Natural killer cell (primary cell): ENCODE measurements around the gene EPB41L4B. TPM values are rescaled to one million over a fixed set of nuclear protein-coding genes. Genes with fewer than 3 reads are reported as not detected.

Source experiments
- ATAC-seq, 3 donors: fragments of 150-1000 bp in 2 of 3; fragments of 200-7000 bp in 1 of 3; cut with Tn5 transposase; 1 replicate in 1 of 3; 2 replicates in 2 of 3; pipeline ENCODE4 v1.10.0; 2021; ENCODE audit warnings: mild to moderate bottlenecking in 2 of 3, moderate library complexity in 2 of 3
- DNase-seq, 2 donors: peaks; one replicate each; pipeline versions ENCODE4 v3.0.0 to v3.0.0-alpha.2; 2013 to 2021; ENCODE audit warnings: mixed read lengths in 1 of 2
- H3K27ac ChIP-seq: one replicate; pipeline ENCODE4 v1.5.1; 2013; ENCODE audit warnings: mild to moderate bottlenecking, low read length
- H3K27me3 ChIP-seq: one replicate; pipeline ENCODE4 v1.6.1; 2013; ENCODE audit warnings: low read length; ENCODE audit not compliant: control insufficient read depth, insufficient read depth
- H3K36me3 ChIP-seq: one replicate; pipeline ENCODE4 v1.6.1; 2013; ENCODE audit warnings: low read length; ENCODE audit not compliant: control insufficient read depth, insufficient read depth
- H3K4me1 ChIP-seq: one replicate; pipeline ENCODE4 v1.6.1; 2013; ENCODE audit warnings: low read length; ENCODE audit not compliant: control insufficient read depth, insufficient read depth
- H3K4me3 ChIP-seq: one replicate; pipeline ENCODE4 v1.5.1; 2013; ENCODE audit warnings: low read length
- H3K9me3 ChIP-seq: one replicate; pipeline ENCODE4 v1.6.1; 2013; ENCODE audit warnings: low read length; ENCODE audit not compliant: control insufficient read depth, insufficient read depth
- H3K27ac Mint-ChIP-seq, 2 donors: one replicate each; pipeline ENCODE4 v1.8.0; 2022; ENCODE audit warnings: mild to moderate bottlenecking in 2 of 2, mixed read lengths in 2 of 2, moderate library complexity in 1 of 2
- H3K27me3 Mint-ChIP-seq, 2 donors: one replicate each; pipeline ENCODE4 v1.8.0; 2022; ENCODE audit warnings: low read depth in 2 of 2, mixed read lengths in 2 of 2
- H3K36me3 Mint-ChIP-seq: one replicate; pipeline ENCODE4 v1.8.0; 2022; ENCODE audit warnings: mixed read lengths
- H3K4me1 Mint-ChIP-seq, 2 donors: one replicate each; pipeline ENCODE4 v1.8.0; 2022; ENCODE audit warnings: mixed read lengths in 2 of 2
- H3K4me3 Mint-ChIP-seq: one replicate; pipeline ENCODE4 v1.8.0; 2022; ENCODE audit warnings: mild to moderate bottlenecking, moderate library complexity, mixed read lengths
- H3K9me3 Mint-ChIP-seq, 2 donors: one replicate each; pipeline ENCODE4 v1.8.0; 2022; ENCODE audit warnings: mixed read lengths in 2 of 2
- WGBS: methylation state at CpG from one replicate; pipeline ENCODE4 v1.1.7; 2013; ENCODE audit warnings: missing lambda C conversion rate; ENCODE audit not compliant: insufficient coverage; 5-methylcytosine and 5-hydroxymethylcytosine counted together
- intact Hi-C: fragments of 100-400 bp; cut with micrococcal nuclease; formaldehyde crosslinking; loops from one replicate; pipeline ENCODE4 v1.14.2; 2022
- total RNA-seq, 4 donors: library from RNA; stranded (reverse); fragments of 120-200 nt in 1 of 4; gene quantifications; one replicate each; pipeline versions ENCODE4 v1.2.3 to v1.2.4, GENCODE V29; 2013 to 2022
- TF ChIP-seq, protein P1 (sequence below): fragments of 200-600 bp; IDR thresholded peaks from one replicate; pipeline ENCODE4 v1.8.0; 2022; ENCODE audit warnings: antibody characterized with exemption

The EPB41L4B gene
- total RNA-seq, 3 donors from 2014 or later (not counting 1 experiment from before 2014, with no cell fraction given), result not detected

DNA sequence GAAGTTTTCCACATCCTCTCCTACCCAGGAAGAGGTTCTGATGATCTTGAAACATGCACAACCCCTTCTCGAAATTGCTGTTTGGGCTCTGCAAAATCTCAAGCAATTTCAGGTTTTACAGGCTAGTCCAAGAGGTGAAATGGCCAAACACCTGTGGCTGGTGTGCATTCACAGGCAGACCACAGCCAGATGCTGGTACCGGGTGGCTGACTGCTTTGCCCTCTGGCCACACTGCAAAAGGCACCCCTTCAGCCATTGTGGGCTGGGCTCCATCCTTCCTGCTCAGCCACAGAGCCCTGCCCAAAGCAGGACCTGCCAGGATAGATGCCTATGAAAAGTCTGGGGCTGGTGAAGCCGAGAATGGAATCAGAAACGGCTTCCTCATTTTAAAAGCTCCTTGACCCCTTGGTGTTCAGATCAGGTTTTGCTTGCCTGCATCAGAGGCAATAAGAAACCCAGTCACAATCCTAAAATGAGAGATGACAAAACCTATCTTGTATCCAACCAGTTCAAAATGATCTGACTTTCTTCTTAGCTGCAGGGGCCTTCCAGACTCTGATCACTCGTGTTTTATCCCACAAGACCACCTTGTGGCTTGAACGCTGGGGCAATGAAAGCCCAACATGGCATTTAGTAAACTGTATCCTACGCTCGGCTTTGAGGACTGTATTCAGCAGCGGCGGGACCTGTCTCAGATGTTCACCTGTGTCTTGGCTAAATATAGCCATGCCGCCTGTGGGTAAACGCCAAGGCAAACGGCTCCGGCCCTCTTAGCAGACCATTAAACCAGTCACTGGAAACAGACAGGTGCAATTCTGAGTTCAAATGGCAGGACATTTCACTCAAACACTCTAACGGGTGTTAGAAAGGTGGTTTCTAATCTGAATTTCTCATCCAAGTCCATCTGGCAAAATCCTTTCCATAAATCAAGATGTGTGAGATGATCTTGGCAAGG lies 49.6 kb downstream of the EPB41L4B start:
- no peak for DNase-seq
- Mint-ChIP-seq H3K4me3 (no peak overlapping the region), H3K36me3 (no peaks in the 10 kb centered on the region), H3K4me1 (no peaks in the 10 kb centered on the region), H3K27me3 (peaks cover 8 to 15% of the 10 kb centered on the region in 2 donors), H3K9me3 (no peaks in the 10 kb centered on the region), H3K27ac (no peak overlapping the region)
- Histone ChIP-seq H3K27ac (no peak overlapping the region), H3K36me3 (no peaks in the 10 kb centered on the region), H3K4me1 (no peaks in the 10 kb centered on the region), H3K27me3 (no peaks in the 10 kb centered on the region), H3K4me3 (no peak overlapping the region), H3K9me3 (no peaks in the 10 kb centered on the region)
- 87% methylated on average over 14 of the region's 15 CpGs for WGBS
- TF ChIP-seq, protein P1, sequence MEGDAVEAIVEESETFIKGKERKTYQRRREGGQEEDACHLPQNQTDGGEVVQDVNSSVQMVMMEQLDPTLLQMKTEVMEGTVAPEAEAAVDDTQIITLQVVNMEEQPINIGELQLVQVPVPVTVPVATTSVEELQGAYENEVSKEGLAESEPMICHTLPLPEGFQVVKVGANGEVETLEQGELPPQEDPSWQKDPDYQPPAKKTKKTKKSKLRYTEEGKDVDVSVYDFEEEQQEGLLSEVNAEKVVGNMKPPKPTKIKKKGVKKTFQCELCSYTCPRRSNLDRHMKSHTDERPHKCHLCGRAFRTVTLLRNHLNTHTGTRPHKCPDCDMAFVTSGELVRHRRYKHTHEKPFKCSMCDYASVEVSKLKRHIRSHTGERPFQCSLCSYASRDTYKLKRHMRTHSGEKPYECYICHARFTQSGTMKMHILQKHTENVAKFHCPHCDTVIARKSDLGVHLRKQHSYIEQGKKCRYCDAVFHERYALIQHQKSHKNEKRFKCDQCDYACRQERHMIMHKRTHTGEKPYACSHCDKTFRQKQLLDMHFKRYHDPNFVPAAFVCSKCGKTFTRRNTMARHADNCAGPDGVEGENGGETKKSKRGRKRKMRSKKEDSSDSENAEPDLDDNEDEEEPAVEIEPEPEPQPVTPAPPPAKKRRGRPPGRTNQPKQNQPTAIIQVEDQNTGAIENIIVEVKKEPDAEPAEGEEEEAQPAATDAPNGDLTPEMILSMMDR, result no peak
- ATAC-seq, result no peak
- intact Hi-C loops, result no loop called here

DNA sequence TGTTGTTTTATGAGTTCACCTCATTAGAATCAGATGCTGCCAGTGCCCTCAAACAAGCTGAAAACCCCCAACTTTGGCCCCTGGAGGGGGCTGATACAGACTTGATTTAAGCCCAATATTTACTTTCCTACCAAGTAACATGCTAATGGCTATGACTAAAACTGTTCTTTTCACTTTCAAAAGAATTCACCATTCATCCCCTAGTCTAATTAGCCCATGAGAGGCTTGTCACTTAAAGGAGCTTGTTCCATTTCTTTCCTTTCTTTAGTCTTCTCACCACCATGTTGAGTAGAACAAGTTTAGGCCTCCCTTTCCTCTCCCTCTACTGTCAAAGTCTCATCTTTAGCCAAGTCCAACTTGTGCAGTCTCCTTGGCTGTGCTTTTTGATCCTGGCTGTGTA lies 50.4 kb downstream of the EPB41L4B start:
- no peak overlapping the region for H3K4me3 Mint-ChIP-seq
- no peaks in the 10 kb centered on the region for H3K36me3 Mint-ChIP-seq
- Histone ChIP-seq H3K9me3 (no peaks in the 10 kb centered on the region), H3K27ac (no peak overlapping the region), H3K4me3 (no peak overlapping the region), H3K4me1 (no peaks in the 10 kb centered on the region), H3K27me3 (no peaks in the 10 kb centered on the region), H3K36me3 (no peaks in the 10 kb centered on the region)
- peaks cover 6 to 15% of the 10 kb centered on the region in 2 donors for H3K27me3 Mint-ChIP-seq
- no peak for DNase-seq
- H3K9me3 Mint-ChIP-seq, result no peaks in the 10 kb centered on the region
- no peak for ATAC-seq
- no peak overlapping the region for H3K27ac Mint-ChIP-seq
- TF ChIP-seq, protein P1, result no peak
- intact Hi-C loops, result no loop called here
- H3K4me1 Mint-ChIP-seq, result no peaks in the 10 kb centered on the region

- Mint-ChIP-seq H3K27ac (no peak overlapping the region), H3K36me3 (no peaks in the 10 kb centered on the region), H3K9me3 (no peaks in the 10 kb centered on the region), H3K4me3 (no peak overlapping the region), H3K4me1 (no peaks in the 10 kb centered on the region), H3K27me3 (peaks cover 6 to 15% of the 10 kb centered on the region in 2 donors)
- no peak for ATAC-seq
- Histone ChIP-seq H3K4me1 (no peaks in the 10 kb centered on the region), H3K4me3 (no peak overlapping the region), H3K27ac (no peak overlapping the region), H3K27me3 (no peaks in the 10 kb centered on the region), H3K36me3 (no peaks in the 10 kb centered on the region), H3K9me3 (no peaks in the 10 kb centered on the region)
- intact Hi-C loops, result no loop called here
- TF ChIP-seq, protein P1, result no peak
- 82% methylated on average over 4 of the region's 5 CpGs for WGBS
- DNase-seq, result no peak
Observed at GRCh38 chr9:109269839-109270238, 51.0 kb downstream of the EPB41L4B start.
